Sciatic nerve (tissue), 2 donors: ENCODE data around the gene CTXN1. TPM values are rescaled to one million over a fixed set of nuclear protein-coding genes. Genes with fewer than 3 reads are reported as not detected.

ENCODE experiments used
- ATAC-seq: fragments of 200-7000 bp; cut with Tn5 transposase; one replicate; pipeline ENCODE4 v1.9.1; 2020; ENCODE audit warnings: mild to moderate bottlenecking, moderate library complexity
- DNase-seq: peaks from one replicate; pipeline ENCODE4 v3.0.0-alpha.2; 2020; ENCODE audit warnings: low spot score
- intact Hi-C: fragments of 100-400 bp; cut with DNase I; formaldehyde crosslinking; loops from one replicate; pipeline ENCODE4 v1.14.2; 2022
- total RNA-seq: library from RNA; stranded (reverse); fragmentation: NEBNext Ultra II Directional; extraction: Animal tissue kit (Norgen Biotek cat#: 25700); gene quantifications from one replicate; pipeline ENCODE4 v1.2.1, GENCODE V29; 2021
- donor health status: DM: no; HTN: no; CAD: no.
- donor health status: DM: no; HTN: no; CAD: no.

CTXN1 gene
- total RNA-seq, 1 donor from 2014 or later: 1.5 TPM

- no peak for DNase-seq
- ATAC-seq: no peak
- intact Hi-C loops: no loop called here
Measured at GRCh38 chr19:7888826-7889217, 37.1 kb downstream of the CTXN1 start.

- intact Hi-C loops: no loop called here
- DNase-seq: no peak
- peak; percentile 57 for ATAC-seq
Measured at GRCh38 chr19:7888145-7888825, 37.6 kb downstream of the CTXN1 start, which contains the start of gene LRRC8E. Gene LRRC8E (plus strand): TSS chr19:7888510. CDS start chr19:7895604, 7,094 bp downstream.

- intact Hi-C loops: no loop called here
- DNase-seq (no peak), ATAC-seq (no peak)
Measured at GRCh38 chr19:7887408-7888144, 38.4 kb downstream of the CTXN1 start.

- DNase-seq: no peak
- no peak for ATAC-seq
- intact Hi-C loops: no loop called here
Measured at GRCh38 chr19:7885818-7886217, 40.1 kb downstream of the CTXN1 start.

GRCh38 chr19:7883796-7884570 lies 42.0 kb downstream of the CTXN1 start:
- intact Hi-C loops: no loop called here
- DNase-seq (no peak), ATAC-seq (no peak)

GRCh38 chr19:7883105-7883504 lies 42.8 kb downstream of the CTXN1 start:
- no peak for ATAC-seq
- intact Hi-C loops: no loop called here

GRCh38 chr19:7881910-7882309 lies 44.0 kb downstream of the CTXN1 start:
- intact Hi-C loops: no loop called here
- ATAC-seq (no peak), DNase-seq (no peak)

More at GRCh38 chr19:7883105-7883504, 42.8 kb downstream of the CTXN1 start:
- no peak for DNase-seq

- intact Hi-C loops: no loop called here
- no peak for ATAC-seq
- no peak for DNase-seq
Measured at GRCh38 chr19:7879836-7880235, 46.1 kb downstream of the CTXN1 start.

- DNase-seq (no peak), ATAC-seq (no peak)
- intact Hi-C loops: no loop called here
Measured at GRCh38 chr19:7879111-7879807, 46.7 kb downstream of the CTXN1 start.

GRCh38 chr19:7877249-7877836 lies 48.6 kb downstream of the CTXN1 start:
- DNase-seq: no peak
- intact Hi-C loops: no loop called here

GRCh38 chr19:7874897-7875273 lies 51.0 kb downstream of the CTXN1 start:
- DNase-seq (no peak), ATAC-seq (no peak)
- intact Hi-C loops: no loop called here

More at GRCh38 chr19:7877249-7877836, 48.6 kb downstream of the CTXN1 start:
- ATAC-seq: no peak

Other genes with a start within 250 kb of the CTXN1 start
- 2.6 TPM for gene MCEMP1, start 249.0 kb downstream of the CTXN1 start, total RNA-seq
- 58.0 TPM for gene TRAPPC5, start 245.3 kb downstream of the CTXN1 start, total RNA-seq
- 3.7 TPM for gene FCER2, start 224.0 kb downstream of the CTXN1 start, total RNA-seq
- gene CLEC4G, start 194.0 kb downstream of the CTXN1 start, total RNA-seq: 2.8 TPM
- 20.1 TPM for gene CD209, start 178.6 kb downstream of the CTXN1 start, total RNA-seq
- gene CLEC4M, start 162.9 kb downstream of the CTXN1 start, total RNA-seq: not detected
- 14.2 TPM for gene EVI5L, start 95.9 kb downstream of the CTXN1 start, total RNA-seq
- 0.09 TPM for gene PRR36, start 51.7 kb downstream of the CTXN1 start, total RNA-seq
- 0.09 TPM for gene LRRC8E, start 37.6 kb downstream of the CTXN1 start, total RNA-seq
- gene MAP2K7, start 22.3 kb downstream of the CTXN1 start, total RNA-seq: 34.0 TPM
- not detected for gene TGFBR3L, start 11.3 kb downstream of the CTXN1 start, total RNA-seq
- gene SNAPC2, start 5.8 kb downstream of the CTXN1 start, total RNA-seq: 14.9 TPM
- 49.6 TPM for gene TIMM44, start 17.5 kb upstream of the CTXN1 start, total RNA-seq
- 49.7 TPM for gene ELAVL1, start 79.5 kb upstream of the CTXN1 start, total RNA-seq
- gene CCL25, start 126.6 kb upstream of the CTXN1 start, total RNA-seq: not detected
- gene FBN3, start 223.5 kb upstream of the CTXN1 start, total RNA-seq: 0.85 TPM